GM19452 (cell line): Measurements from ENCODE around the gene NDUFV3.
A peak's percentile ranks its signal among the peaks of the same experiment; 100 is the strongest.
"Not testable (repeated sequence)": the region's sequence is repeated elsewhere in the genome, so short reads cannot be mapped to it uniquely, and the experiment has no call there.

ENCODE experiments used
- ATAC-seq: cut with Tn5 transposase; IDR thresholded peaks from one replicate; pipeline ENCODE4 v1.9.1; 2021; ENCODE audit not compliant: unreplicated experiment

Gene NDUFV3

DNA sequence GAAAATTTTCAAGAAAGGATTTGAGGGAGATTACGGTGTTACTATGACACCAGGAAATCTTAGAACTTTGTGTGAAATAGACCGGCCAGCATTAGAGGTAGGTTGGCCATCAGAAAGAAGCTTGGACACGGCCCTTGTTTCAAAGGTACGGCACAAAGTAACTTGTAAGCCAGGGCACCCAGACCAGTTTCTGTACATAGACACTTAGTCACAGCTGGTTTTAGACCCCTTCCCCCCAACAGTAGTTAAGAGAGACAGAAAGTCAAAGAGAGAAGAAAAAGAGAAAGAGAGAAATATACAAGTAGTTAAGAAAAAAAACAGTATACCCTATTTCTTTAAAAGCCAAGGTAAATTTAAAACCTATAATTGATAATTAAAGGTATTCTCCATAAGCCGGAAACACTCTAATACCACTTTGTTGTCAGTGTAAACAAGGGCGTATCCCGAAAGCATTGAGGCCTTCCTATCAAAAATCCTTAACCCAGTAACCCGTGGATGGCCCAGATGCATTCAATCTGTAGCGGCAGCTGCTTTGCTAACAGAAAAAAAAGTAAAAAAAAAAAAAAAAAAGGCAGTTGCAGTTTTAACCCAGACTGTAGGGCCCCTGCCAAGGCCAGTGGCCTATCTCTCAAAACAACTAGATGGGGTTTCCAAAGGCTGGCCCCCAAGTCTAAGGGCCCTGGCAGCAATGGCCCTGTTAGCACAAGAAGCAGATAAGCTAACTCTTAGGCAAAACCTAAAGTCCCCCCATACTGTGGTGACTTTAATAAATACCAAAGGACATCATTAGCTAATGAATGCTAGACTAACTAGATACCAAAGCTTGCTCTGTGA, 40.2 kb downstream of the NDUFV3 start:
- ATAC-seq, result not testable (repeated sequence)

DNA sequence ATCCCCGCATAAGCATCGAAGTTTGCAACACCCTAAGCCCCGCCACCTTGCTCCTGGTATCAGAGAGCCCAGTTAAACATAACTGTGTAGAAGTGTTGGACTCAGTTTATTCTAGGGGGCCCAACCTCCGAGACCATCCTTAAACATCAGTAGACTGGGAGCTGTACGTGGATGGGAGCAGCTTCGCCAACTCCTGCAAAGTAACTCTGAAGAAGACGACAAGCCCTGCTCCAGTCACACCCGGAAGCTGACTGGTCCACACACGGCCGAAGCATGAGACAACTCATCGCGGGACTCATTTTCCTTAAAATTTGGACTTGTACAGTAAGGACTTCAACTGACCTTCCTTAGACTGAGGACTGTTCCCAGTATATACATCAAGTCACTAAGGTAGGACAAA, 40.9 kb downstream of the NDUFV3 start:
- not testable (repeated sequence) for ATAC-seq

DNA sequence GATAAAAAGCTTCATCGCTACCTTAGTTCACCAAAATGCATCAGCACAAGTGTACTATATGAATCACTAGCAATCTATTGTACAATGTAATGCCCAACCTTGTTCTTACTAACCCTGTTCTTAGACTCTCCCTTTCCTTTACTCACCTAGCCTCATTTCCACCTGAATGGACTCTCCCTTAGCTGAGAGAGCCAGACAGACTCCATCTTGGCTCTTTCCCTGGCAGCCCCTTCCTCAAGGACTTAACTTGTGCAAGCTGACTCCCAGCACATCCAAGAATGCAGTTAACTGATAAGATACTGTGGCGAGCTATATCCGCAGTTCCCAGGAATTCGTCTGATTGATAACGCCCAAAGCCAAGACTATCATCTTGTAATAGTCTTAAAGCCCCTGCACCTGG, 43.3 kb downstream of the NDUFV3 start:
- not testable (repeated sequence) for ATAC-seq

DNA sequence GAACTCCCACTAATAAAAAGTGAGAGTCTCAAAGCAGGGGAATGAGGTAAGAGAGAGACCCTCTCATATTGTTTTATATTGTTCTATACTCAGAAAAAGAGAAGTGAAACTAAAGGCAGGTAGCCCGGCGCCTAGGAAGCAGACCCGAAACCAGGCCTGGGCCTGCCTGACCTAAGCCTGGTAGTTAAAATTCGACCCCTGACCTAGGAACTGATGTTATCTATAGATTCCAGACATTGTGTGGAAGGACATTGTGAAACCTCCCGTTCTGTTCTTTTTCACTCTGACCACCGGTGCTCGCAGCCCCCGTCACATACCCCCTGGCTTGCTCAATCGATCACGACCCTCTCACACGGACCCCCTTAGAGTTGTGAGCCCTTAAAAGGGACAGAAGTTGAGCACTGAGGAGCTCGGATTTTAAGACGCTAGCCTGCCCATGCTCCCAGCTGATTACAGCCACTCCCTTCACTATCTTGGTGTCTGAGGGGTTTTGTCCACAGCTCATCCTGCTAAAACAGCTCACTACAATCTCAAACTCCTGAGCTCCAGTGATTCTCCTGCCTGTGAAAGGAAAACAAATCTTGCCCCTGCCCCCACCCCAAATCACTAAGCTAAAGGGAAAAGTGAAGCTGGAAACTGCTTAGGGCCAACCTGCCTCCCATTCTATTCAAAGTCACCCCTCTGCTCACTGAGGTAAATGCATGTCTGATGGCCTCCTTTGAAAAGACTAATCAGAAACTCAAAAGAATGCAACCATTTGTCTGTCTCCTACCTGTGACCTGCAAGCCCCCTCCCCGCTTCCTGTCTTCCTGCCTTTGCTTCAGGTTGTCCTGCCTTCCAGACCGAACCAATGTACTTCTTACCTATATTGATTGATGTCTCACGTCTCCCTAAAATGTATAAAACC, 44.2 kb downstream of the NDUFV3 start:
- not testable (repeated sequence) for ATAC-seq

DNA sequence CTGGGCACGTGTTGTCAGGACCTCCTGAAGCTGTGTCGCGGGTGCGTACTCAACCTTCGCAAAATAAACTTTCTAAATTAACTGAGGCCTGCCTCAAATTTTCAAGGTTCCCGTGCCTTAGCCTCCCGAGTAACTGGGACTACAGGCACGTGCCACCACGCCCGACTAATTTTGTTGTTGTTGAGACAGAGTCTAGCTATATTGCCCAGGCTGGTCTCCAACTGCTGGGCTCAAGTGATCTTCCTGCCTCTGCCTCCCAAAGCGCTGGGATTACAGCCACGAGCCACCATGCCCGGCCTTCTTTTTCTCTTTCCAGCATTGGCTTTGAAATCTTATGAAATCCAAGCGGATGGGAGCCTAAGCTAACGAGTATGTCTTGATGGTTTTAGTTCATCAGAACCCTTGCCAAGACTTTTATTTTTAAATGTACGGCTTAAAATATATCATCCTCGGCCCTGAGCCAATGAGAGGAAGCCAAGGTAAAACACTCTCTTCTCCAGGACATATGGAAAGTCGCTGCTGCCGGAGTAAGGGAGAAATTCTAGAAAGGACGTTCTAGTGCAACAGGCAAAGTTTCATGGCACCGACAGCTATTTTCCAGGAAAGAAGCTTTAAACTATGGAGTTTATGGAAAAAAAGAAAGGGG, 45.0 kb downstream of the NDUFV3 start:
- no peak for ATAC-seq

DNA sequence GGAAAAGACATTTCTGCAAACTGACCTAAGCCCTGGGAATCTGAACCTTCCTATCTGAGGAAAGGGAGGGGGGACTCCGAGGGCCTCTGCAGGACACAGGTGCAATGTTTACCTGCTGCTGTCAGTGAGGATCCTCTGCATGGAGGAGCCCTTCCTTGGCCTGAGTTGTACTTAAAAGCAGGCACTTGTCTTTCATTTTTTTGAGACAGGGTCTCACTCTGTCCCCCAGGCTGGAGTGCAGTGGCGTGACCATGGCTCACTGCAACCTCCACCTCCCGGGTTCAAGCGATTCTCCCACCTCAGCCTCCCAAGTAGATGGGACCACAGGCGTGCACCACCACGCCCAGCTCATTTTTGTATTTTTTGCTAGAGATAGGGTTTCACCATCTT, 45.5 kb downstream of the NDUFV3 start:
- not testable (repeated sequence) for ATAC-seq

DNA sequence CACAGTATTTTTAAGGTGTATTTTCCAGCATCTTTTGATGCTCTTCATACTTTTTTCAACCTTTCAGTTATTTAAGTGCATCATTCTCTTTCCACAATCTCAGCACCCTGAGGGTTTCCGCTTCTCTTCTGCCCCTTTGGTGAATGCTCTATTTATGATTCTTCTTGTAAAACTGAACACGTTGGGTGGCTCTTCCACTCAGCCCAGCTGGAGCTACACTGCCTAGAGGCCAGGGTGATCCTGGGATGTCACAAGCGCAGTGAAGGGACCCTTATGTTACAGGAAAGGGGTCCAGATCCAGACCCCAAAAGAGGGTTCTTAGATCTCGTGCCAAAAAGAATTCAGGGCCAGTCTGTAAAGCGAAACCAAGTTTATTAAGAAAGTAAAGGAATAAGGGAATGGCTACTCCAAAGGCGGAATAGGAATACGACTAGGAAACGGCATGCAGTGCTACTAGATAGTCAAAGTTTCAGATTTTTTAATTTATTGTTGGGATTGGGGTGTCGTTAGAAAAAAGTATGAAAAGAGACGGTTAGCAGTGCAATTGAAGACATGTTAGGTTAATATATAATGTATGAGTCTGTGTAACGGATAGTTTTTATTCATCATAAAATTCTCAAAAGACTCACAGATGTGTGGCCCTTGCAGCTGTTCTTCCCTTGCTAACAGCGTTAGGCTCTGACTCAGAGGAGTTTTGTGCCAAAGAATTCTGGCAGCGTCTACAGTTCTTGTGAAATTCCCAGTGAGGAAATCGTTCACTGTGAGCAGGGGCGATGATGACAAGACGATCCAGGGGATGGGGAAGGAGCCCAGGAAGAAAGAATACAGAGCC, 46.7 kb downstream of the NDUFV3 start:
- no peak for ATAC-seq

DNA sequence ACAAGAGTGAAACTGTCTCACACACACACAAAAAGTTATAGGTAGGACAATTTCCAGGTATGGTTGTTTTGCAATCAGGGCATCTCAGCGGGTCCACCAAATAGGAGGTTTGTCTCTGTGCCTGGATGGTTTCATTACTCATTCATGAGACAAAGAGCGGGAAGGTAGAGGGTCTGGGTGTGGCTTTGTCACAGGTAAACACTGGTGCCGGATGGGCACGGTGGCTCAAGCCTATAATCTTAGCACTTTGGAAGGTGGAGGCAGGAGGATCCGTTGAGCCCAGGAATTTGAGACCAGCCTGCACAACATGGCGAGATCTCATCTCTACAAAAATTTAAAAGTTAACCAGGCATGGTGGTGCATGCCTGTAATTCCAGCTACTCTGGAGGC, 48.6 kb downstream of the NDUFV3 start:
- ATAC-seq, result no peak

DNA sequence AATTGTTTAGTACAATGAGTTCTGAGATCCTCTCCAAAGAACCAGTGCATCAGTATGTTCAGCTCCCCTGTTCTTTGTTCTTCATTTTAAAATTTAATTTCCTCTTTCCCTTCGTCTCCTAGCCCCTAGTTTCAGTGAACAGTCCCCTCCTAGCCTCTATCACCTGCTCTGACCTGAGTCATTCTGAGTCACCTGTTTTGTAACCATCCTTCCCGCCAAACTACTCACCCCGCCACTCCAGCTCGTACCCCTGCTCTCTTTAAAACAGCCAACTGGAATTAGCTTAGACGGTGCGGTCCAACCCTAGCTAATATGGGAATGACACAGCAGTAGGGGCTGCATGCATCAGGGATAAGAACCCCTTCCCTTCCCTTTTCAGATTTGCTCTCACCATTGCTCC, 49.1 kb downstream of the NDUFV3 start:
- ATAC-seq, result no peak

DNA sequence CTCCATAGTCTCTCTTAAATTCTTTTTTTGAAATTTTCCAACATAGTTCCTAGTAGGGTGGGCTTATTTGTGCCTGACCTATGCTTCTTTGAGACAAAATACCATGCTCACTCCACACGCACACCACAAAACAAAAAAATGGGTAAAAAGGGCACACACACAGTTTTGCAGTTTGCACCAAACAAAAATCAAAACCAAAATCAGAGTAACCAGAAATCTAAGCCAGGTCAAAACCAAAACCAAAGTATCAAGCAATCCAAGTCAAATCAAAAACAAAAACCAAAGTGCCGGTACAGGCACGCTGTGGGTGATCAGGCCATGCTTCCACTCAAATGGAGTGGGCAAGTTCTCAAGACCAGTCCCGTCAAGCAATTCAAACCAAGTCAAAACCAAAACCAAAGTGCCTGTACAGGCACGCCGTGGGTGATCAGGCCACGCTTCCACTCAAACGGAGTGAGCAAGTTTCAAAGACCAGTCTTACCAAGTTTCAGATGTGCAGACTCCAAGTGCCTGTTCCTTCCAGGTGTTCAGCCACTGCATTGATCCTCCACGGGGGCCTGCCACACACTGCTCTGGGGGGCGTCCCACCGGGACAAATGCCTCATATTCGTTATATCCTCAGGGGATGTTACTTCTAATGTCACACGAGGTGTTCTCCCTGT, 56.1 kb downstream of the NDUFV3 start:
- not testable (repeated sequence) for ATAC-seq

DNA sequence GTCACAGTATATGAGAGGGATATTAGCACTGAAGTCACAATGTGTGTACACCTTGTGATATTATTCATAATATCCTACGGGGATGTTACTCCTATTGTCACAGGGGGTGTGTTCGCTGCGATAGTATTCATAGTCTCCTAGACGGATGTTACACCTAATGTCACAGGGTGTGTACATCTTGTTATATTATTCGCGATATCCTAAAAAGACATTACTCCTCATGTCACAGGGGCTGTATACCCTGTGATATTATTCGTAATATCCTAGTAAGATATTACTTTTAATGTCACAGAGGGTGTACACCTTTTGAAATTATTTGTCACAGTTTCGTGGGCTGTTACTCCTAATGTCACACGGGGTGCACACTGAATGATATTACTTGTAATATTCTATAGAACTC, 58.1 kb downstream of the NDUFV3 start:
- not testable (repeated sequence) for ATAC-seq

DNA sequence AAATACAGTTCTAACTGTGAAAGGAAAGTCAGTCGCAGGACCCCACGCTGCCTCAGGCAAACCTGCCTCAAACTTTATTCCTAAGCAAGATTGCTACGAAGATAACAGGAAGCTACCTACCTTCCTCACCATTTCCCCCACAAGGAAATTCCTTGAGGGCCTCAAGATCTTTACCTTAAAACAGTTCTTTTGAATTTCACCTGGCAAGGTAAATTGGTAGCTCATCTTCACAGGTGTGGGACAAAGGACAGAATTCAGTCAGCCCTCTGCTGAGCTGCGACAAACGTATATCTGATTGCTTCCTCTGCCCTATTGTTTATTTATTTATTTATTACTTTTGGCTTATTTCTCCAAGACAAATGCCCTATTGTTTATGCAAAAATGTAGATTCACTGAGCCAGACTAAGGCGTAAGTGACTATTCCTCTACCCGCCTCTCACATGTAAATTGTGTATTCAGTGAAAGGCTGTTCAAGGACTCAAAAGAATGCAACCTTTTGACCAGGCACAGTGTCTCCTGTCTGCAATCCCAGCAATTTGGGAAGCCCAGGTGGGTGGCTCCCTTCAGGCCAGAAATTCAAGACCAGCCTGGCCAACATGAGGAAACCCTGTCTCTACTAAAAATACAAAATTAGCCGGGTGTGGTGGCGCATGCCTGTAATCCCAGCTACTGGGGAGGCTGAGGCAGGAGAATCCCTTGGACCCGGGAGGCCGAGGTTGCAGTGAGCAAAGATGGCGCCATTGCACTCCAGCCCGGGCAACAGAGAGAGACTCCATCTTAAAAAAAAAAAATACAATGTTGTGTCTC, 63.9 kb downstream of the NDUFV3 start:
- peak; percentile 100 for ATAC-seq

DNA sequence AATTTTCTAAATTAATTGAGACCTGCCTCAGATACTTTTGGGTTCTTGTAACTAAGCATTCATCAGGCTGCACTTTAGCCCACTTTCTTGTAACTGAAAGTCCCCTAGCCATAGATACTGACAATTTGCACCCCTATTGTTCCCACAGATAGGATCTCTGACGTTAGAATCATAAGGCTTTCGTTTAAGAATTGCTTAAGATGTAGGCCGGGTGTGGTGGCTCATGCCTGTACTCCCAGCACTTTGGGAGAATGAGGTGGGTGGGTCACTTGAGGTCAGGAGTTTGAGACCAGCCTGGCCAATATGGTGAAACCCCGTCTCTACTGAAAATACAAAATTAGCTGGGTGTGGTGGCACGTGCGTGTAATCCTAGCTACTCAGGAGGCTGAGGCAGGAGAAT, 65.0 kb downstream of the NDUFV3 start:
- not testable (repeated sequence) for ATAC-seq

DNA sequence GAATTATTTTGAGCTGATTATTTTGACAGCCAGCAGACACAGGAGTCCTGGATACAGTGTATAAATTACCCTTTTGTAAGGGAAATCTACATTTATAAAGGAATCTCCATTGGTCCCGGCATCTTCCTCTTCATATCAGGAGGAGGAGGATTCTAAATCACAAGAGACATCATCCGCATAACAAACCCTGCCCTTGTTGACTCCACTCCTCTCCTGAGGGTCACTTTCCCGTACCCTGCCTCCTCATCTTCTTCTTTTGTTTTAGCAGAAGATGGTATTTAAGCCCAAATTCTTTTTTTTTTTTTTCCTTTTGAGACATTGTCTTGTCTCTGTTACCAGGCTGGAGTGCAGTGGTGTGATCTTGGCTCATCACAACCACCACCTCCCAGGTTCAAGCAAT, 66.6 kb downstream of the NDUFV3 start:
- no peak for ATAC-seq

DNA sequence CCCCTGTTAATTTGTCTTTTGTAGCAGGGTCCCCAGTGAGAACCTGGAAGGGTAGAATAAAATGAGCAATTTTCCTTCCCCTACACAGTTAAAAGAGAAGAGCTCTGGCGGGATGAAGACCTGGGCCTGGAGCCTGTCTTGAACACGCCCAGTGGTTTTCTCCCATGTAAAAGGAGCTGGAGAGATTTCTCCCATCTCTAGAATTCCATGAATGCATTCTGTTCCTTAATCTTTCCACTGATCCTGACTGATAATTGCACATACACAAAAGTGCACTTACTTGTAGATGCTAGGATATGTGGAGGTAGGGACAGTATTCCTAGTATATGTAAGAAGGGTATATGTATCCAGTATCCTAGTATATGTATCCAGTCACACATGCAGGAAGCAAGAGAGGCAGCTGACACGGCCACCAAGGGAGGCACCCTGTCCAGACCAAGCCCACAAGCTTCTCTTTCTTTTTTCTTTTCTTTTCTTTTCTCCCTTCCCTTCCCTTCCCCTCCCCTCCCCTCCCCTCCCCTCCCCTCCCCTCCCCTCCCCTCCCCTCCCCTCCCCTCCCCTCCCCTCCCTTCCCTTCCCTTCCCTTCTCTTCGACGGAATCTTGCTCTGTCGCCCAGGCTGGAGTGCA, 69.4 kb downstream of the NDUFV3 start:
- ATAC-seq, result no peak
